GM21528 (cell line): ENCODE data around the gene TEX22.

Experiments used
- ATAC-seq: cut with Tn5 transposase; IDR thresholded peaks from one replicate; pipeline ENCODE4 v1.9.1; 2021; ENCODE audit warnings: mild to moderate bottlenecking, moderate library complexity; ENCODE audit not compliant: unreplicated experiment, low FRiP score

TEX22 gene

DNA sequence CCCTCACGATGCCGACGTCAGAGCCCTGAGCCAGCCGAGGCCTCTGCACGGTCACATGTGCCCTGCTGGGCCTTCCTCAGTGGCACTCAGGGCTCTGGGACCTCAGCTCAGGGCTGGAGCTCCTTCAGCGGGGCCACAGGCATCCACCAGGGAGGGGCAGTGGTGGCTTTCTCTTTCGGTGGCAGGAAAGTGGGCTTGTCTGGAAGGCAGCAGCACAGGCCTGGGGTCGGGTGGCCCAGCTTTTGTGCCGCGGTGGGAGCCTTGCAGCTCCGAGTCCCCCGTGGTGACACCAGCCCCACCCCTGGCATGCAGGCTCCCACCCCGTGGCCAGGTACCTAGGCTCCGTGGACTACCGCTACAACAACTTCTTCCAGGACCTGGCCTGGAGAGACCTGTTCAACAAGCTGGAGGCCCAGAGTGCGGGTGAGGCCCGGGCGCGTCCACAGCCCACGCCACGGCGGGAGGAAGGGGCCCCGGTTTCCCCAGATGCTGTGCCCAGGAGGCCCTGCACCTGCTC lies 14.2 kb upstream of the TEX22 start:
- ATAC-seq: no peak

DNA sequence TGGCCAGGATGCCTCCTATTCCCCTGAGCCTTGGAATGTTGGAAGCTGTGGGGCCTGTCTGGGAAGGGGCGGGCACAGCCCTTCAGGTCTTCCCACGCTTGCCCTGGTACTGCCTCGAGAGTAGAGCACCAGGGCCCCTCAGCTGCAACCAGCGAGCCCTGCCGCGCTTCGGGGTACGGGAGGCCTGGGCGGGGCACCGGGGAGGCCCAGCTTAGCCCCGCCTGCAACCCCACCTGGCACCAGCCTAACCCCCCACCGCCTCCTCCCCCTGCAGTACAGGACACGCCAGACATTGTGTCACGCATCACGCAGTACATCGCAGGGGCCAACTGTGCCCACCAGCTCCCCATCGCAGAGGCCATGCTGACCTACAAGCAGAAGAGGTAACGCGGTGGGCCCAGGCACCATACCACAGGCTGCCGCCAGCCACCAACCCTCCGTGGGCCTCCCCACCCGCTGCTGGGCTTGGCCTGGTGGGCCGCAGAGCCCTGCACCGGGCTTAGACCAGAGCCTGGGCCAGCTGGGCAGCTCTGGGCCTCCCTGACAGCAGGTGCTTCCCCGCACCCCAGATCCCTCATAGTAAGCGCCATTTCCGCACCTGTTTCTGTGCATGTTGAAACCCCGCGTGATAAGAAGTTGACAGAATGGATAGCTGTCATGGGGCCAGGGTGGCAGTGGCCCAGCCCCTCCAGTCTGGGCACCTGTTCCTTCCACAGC lies 13.6 kb upstream of the TEX22 start:
- no peak for ATAC-seq

DNA sequence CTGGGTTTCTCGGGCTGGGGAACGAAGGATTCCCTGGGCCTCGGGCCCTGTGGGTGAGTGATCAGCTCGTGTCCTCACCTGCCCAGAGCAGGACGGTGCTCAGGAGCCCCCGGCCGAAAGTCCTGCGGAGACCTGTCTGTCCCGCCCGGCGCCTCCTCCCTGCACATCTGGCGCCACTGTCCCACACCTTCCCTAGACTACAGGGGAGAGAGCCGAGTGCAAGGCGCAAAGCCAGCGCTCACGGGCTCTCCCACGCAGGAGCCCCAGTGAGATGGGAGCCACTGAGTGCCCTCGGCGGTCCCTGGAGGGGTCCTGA lies 13.1 kb upstream of the TEX22 start:
- no peak for ATAC-seq

DNA sequence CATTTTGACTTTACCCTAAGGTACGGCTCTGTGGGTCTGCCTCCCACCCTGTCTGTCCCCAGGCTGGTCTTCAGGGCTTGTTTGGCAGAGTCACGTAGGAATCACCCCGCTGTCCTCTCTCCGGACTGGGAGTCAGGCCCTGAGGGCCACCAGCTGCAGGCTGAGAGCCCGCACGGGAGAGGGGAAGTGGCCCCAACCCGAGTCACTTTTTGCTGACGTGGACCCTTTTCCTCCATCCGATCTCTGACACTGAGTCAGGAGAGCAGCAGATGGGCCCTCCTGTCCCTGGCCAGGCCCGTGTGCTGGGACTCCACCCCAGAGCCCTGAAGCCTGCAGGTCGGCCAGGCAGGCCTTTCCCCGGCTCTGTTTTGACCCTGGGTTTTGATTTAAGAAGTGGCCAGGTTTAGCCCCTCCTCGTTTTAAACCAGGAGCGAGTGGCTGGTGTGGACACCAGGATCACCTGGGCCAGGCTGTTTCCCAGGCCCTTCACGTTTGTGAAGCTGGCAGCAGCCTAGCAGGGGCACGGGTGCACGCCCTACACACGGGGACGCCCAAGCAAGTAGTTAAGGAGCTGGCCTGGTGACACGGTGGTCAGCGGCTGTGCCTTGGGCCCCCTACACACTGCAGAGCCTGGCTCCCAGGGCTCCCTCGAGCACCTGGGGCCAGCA lies 12.5 kb upstream of the TEX22 start:
- no peak for ATAC-seq

DNA sequence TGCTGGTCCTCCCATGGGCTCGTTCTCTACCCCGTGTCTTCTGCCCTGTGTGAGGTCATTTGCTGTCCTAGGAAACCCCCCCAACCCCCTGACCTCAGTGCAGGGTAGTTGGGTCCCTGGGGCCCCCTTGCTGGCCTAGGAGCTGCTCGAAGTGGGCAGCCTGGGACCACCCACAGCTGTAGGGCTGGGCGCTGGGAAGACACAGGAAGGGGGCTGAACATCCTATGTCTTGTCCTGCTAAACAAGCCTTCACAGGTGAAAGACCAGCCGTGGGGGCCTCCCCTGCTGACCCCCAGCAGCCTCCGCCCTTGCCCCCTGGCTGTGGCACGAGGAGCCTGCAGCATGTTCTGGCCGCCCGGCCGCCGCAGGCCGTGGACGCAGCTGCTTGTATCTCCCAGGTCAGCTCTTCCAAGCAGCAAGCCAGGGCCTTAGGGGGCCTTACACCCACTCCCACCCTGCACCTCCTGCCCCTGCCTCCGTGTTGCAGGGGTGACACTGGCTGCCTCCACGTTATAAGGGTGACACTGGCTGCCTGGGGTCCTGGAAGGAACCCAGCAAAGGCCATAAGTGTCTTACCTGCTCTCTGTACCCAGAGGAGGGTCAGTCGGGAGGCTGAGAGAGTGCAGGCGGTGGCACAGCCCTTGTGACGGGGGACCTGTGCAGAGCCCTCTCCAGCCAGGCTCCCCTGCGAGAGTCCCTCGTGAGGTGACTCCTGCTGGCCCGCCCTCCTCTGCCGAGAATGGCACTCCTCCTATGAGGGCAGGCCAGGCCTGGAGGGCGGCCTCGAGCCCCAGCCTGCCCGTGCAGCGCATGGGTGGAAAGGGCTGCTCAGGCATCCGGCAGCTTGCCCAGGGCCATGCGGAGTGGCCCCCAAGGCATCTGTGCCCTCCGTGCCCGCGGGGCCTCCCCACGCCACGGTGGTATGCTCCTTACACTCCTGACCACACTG lies 11.5 kb upstream of the TEX22 start:
- no peak for ATAC-seq

DNA sequence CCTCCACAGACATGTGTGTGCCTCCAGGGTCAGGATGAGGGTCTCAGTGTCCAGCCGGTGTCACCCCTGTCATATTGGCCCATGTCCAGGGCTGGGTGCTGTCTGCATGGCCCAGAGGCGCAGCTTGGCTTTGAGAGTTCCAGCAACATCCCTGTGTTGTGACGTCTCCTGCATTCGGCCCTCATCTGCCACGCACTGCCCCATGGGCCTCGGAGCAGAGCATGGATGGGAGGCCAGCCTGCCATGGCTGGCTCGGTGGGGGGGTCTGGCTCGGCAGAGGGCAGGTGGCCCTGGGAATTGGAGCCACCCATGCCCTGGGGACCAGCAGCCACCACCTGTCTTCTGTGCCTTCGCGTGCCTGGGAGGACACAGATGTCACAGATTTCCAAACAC lies 10.8 kb upstream of the TEX22 start:
- no peak for ATAC-seq

DNA sequence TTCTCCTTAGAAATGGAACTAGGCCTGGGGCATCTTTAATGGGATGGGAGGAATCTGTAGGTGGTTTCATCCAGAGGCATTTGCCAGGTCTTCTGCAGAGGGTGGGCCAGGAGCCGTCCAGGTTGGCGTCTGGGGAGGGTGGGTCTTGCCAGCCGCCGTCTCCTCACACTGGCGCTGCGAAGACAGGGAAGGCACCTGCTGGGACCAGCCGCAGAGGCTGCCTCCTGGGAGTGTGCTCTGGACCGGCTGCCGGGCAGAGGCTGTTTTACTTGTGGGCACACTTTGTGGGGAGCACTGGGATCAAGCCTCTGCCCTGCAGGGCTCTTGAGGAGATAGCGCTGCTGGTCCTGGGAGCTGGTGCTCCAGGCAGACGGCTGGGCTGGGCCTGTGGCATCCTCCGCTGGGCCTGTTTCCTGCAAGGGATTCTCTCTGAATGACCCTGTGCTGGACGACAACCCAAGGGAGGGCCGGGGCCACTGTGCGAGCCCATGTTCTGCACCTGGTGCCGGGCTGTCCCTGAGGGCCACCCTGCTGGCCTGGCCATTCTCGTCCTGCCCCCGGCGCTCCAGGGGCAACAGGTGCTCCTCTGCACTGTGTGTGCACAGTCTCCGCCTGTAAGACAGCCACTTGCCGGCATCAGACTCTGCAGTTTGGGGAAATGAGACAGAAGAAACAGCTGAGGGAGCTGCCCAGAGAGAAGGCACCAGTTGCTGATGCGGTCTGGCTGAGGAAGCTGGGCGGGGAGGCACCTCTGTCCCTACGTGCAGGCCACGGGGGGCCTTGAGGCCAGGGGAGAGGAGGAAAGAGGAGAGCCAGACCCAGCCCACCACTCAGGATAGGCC lies 10.0 kb upstream of the TEX22 start:
- no peak for ATAC-seq

DNA sequence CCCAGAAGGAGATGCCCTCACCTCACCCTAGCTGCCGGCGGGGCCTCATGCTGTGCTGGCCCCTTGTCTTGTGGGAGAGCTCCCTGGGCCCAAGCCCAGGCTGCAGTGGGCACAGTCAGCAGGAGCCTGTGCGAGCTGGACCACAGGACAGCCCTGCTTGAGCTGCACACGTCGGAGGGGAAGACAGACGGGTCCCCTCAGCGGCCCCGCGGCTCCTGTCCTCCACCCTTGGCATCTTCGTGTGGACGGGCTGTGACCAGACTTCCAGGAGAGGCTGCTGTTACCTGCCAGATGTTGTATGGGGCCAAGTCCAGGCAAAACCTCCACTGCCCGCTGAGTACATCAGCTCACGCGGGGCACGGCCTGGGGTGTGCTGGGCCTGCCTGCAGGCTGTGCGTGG lies 9.4 kb upstream of the TEX22 start:
- no peak for ATAC-seq

DNA sequence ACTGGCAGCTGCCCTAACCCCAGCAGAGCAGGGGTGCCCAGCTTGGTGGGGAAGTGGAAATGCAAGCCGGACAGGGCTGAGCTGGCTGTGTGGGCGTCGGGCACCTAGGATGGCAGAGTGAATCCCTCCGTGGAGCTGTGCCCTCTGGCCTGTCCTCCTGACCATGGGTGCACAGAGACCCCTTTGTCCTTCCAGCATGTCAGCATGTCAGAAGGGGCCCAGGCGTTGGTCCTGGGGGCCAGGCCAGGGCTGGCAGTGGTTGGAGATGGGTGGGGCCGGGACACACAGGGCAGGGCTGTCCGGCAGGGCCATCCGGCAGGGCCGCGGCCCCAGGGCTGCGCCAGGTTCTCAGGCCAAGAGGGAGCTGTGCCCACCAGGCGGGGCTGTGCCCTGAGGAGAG lies 8.8 kb upstream of the TEX22 start:
- no peak for ATAC-seq

DNA sequence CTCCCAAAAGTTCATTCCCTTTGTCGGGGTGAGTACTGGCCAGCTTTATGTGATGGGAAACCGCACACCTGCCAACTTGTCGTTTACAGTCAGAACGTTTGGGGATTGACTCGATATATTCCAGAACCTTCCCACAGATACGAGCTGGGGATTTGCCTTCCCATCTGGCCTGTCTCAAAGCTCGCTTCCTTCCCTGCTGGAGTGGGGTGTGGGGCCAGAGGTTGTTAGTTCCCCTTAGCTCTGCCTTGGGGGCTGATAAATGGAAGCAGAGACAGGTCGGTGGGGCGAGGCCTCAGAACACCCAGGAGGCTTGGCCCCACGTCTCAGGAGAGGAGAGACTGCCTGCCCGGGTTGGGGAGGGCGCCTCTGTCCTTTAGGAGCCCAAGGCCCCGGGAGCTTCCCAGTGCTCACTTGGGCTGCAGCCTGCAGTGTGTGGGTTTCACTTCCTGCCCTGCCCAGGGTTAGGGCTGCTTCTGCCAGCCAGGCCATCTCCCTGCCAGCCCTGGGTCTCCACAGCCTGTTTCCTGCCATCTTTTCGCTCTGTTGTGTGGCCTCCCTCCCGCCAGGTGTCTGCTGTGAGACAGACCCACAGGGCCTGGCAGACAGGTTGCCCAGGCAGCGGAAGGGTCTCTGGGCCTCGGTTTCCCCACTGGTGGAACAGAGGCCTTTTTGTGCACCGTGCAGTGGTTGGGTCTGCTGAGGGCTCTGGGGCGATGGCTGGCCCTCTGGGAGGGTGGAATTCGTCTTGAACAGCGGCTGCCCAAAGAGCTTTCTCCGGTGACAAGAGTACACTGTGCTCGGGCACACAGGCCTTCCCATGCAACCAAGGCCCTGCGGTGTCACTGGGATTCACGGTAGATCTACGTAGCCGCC lies 8.1 kb upstream of the TEX22 start:
- no peak for ATAC-seq

DNA sequence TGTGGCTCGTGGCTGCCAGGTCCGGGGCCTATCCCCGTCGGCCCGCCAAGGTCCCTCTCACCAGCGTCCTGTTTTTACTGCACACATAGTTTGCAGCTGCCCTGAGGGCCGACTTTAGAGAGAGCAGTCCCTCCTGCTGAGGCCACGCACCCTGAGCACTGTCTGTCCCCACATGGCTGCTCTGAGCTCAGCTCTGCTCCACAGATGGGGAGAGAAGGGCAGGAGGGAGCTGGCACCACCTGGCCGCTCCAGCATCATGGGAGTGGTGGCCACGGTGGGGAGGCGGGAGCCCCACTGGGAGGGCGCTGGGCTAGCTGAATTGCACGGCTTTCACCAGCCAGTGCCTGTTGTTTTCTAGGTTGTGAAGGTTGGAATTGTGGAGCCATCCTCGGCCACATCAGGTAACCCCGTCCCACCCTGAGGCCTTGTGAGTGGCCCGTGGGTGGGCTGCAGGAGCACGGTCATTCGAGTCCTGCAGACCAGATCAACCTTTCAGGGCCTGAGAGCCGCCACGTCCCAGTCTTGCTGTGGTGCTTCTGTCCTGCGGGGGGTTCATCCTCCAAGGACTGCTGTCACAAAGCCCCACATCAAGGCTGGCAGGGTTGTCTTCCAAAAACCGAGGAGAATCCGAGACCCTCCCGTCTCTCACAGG lies 7.4 kb upstream of the TEX22 start:
- ATAC-seq: no peak

DNA sequence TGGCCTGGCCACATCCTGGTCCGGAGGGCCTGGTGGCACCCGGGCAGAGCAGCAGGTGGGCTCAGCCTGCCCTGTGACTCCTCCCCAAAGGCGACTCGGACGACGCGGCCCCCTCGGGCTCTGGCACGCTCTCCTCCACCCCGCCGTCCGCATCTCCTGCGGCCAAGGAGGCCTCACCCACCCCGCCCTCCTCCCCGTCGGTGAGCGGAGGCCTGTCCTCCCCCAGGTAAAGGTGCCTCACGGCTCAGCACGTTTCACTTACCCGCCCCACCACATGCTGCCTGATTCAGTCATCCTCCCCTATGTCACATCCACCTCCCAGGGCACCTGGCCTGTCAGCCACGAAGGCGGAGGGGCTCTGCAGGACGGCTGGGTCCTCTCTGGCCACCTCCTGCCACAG lies 6.8 kb upstream of the TEX22 start:
- no peak for ATAC-seq

DNA sequence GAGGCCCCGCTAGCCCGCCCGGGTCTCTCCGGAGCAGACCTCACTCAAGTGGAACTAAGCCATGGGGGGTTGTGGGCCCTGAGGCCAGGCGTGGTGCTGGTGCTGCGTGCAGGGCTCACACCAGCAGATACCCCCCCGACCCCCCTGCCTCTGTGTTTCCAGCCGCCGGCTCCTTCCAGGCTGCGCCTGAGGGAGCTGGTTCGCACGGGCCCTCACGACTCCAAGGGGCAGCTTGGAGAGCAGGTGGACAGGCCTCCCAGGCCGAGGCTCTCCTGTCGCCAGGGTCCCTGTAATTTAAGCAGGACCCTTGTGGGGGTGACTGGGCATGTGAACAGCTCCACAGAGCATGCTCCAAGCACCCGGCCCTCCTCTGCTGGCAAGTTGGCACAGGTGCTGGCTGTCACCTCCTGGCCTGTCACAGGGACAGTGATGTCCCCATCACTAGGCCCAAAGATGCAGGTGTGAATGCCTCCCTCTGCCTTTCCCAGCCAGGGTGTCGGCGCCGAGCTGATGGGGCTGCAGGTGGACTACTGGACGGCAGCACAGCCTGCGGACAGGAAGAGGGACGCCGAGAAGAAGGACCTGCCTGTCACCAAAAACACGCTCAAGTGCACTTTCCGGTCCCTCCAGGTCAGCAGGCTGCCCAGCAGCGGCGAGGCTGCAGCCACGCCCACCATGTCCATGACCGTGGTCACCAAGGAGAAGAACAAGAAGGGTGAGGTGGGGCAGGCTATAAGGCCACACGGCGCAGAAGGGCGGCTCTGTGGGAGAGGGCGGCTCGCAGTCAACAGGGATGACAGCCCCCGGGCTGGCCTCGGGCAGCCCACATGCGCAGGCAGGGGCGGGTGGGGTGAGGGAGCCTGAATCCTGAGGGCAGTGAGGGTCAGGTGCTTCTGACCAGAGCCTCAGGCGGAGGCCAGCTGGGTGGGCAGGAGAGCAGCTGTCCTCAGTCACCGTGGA lies 5.9 kb upstream of the TEX22 start:
- no peak for ATAC-seq

DNA sequence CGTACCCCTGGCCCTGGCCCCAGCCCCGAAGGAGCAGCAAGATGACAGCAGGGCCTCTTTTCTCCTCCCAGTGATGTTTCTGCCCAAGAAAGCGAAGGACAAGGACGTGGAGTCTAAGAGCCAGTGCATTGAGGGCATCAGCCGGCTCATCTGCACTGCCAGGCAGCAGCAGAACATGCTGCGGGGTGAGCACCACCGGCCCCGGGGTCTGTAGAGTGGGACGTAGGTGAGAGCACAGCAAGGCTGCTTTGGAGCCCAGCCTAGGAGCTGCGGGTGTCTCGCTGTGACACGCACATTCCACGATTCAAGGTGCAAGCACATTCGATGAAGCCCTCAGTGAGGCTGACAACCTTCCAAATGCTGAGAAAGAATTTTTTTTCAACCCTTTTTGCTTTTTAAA lies 5.2 kb upstream of the TEX22 start:
- no peak for ATAC-seq

DNA sequence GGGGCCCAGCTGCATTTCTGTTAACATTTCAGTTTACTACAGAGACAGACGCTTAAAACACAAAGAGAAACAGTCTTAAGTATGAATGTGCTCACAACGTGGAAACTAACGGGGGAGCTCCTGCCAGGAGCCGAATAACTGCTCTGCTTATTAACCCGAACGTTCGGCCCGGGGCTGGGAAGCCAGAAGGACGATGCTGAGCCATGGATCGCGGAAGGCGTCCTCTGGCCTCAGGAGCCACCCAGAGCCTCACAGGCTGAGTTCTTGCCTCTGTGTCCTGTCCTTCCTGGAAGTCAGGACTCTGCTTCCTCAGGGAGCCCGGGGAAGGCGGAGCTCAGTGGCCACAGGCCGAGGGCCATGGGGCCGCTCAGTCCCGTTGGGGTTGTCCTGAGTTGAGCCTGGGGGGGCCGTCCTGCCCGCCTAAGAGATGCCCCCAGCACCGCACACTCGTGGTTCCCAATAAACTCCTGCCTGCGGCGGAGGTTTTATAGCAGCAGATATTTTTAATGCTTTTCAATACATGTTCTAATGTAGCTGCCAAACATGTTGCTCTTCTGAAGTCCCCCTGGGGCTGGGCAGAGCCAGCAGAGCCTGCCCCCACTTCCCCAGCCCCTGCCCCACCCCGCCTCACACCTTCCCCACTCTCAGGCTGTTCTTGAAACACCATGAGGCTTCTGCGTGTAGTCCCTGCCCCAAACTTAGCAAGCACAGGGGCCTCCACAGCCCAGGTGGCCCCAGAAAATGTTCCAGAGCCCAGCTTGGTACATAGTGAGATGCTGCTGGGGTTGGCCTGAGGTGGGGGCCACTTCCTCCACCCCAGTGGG lies 3.4 kb upstream of the TEX22 start:
- no peak for ATAC-seq

DNA sequence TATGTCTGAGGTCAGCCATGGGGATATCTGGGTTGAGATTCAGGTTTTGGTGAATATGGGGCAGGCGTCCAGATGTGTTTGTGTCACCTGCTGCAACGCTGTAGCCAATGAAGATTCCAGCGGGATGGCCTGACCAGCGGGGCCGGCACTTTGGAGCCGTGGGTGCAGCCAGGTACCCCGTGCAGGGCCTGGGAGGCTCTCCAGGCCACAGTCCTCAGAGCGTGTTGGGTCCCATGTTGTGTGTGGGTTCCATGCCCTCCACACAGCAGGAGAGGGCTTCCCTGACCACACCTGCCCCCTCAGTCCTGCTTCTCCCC lies 2.8 kb upstream of the TEX22 start:
- ATAC-seq: no peak

DNA sequence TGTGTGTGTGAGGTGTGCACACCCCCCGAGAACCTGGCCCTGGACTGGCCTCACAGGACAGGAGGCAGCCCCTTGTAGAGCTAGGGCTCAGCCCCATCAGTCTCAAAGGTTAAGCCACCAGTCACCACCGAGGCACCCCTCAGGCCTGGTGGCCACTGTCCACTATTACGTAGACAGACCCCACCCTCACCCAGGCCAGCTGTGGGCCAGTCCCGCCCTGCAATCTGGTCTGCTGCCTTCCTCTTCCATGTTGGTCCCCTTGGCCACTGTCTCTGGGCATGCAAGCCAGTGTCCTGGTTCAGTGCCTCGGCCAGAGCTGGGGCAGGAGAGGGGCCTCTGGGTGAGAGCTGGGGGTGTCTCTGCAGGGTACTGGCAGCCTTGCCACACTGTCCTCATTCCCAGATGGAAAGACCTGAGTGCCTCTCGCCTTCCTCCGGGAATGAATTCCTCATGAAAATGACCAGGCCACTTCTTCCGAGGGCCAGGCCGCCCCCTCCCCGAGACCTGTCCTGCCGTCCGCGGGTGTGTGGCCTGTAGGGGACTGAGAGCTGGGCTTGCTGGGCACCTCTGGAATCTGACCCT lies 897 bp upstream of the TEX22 start:
- no peak for ATAC-seq
